Nephron (organoid): ENCODE results near the gene RGS9BP.

ENCODE experiments used
- H3K27ac Mint-ChIP-seq, 3 experiments: 2 replicates each; pipeline ENCODE4 v1.8.0; 2020; ENCODE audit warnings: mixed read lengths in 3 of 3, mild to moderate bottlenecking in 2 of 3, moderate library complexity in 1 of 3
- H3K27me3 Mint-ChIP-seq: 2 replicates; pipeline ENCODE4 v1.8.0; 2021; ENCODE audit warnings: low read depth, mild to moderate bottlenecking, moderate library complexity, mixed read lengths
- H3K36me3 Mint-ChIP-seq: 2 replicates; pipeline ENCODE4 v1.8.0; 2020; ENCODE audit warnings: low read depth, mixed read lengths
- H3K4me1 Mint-ChIP-seq: 2 replicates; pipeline ENCODE4 v1.8.0; 2020; ENCODE audit warnings: mixed read lengths
- H3K4me3 Mint-ChIP-seq, 3 experiments: 2 replicates each; pipeline ENCODE4 v1.8.0; 2020; ENCODE audit warnings: mild to moderate bottlenecking in 3 of 3, mixed read lengths in 3 of 3, moderate library complexity in 2 of 3
- H3K9me3 Mint-ChIP-seq: 2 replicates; pipeline ENCODE4 v1.8.0; 2020; ENCODE audit warnings: mixed read lengths
- CTCF ChIP-seq, 3 experiments: fragments of 200-600 bp; sonication (generic); IDR thresholded peaks; one replicate each; pipeline ENCODE4 v1.5.0; 2021; ENCODE audit warnings: antibody characterized with exemption in 3 of 3; ENCODE audit not compliant: unreplicated experiment in 3 of 3

RGS9BP gene, protein sequence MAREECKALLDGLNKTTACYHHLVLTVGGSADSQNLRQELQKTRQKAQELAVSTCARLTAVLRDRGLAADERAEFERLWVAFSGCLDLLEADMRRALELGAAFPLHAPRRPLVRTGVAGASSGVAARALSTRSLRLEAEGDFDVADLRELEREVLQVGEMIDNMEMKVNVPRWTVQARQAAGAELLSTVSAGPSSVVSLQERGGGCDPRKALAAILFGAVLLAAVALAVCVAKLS

GRCh38 chr19:32675720-32676185, at the start of gene RGS9BP:
Gene RGS9BP (plus strand): TSS chr19:32675848. CDS start chr19:32676264, 416 bp downstream.
- H3K36me3 Mint-ChIP-seq: no peaks in the 10 kb centered on the region
- peaks cover 29% of the 10 kb centered on the region for H3K4me1 Mint-ChIP-seq
- H3K27ac Mint-ChIP-seq: peak within 1 kb of the TSS in 1 of 3 experiments; percentile 72
- H3K9me3 Mint-ChIP-seq: no peaks in the 10 kb centered on the region
- peaks cover 37% of the 10 kb centered on the region for H3K27me3 Mint-ChIP-seq
- H3K4me3 Mint-ChIP-seq: peak within 1 kb of the TSS; percentile 92 to 97 (median 93)
- TF ChIP-seq CTCF (IDR thresholded peaks at IDR 0.05; ENCODE audit: unreplicated experiment in 3 of 3): no peak

GRCh38 chr19:32626969-32627368, 48.7 kb upstream of the RGS9BP start:
- Mint-ChIP-seq H3K36me3 (peaks cover 36% of the 10 kb centered on the region), H3K27ac (no peak overlapping the region), H3K4me1 (no peaks in the 10 kb centered on the region), H3K9me3 (no peaks in the 10 kb centered on the region), H3K27me3 (peaks cover 5% of the 10 kb centered on the region), H3K4me3 (no peak overlapping the region)
- TF ChIP-seq CTCF (IDR thresholded peaks at IDR 0.05; ENCODE audit: unreplicated experiment in 3 of 3): no peak

DNA sequence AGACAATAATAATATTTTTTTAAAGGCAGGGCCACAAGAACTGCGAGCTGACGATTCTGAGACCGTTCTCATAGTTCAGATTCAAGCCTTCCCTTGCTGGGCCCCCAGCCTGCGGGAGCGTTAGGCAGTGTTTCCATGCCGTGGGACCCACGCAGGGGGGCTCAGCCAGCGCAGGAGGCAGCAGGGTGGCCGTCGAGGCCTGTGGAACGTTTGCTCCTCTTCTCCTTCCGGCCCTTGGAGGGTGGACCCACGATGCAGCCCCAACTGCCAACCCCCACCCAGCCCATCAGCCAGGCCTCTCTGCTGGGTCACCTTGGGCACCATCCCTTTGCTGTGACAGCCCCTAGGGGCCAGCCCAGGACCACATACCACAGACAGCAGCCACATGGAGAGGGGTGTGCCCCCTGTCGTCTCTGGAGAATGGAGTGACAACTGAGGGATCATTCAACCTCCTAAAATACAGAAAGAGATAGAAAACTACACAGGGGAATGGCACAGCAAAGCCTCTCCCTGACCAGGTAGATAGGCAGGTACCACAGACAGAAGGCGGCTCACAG, 47.9 kb upstream of the RGS9BP start:
- TF ChIP-seq CTCF (IDR thresholded peaks at IDR 0.05; ENCODE audit: unreplicated experiment in 3 of 3): no peak
- no peaks in the 10 kb centered on the region for H3K27me3 Mint-ChIP-seq
- H3K36me3 Mint-ChIP-seq: peaks cover 32% of the 10 kb centered on the region
- no peak overlapping the region for H3K4me3 Mint-ChIP-seq
- H3K4me1 Mint-ChIP-seq: peaks cover 2% of the 10 kb centered on the region
- H3K9me3 Mint-ChIP-seq: no peaks in the 10 kb centered on the region
- H3K27ac Mint-ChIP-seq: no peak overlapping the region

DNA sequence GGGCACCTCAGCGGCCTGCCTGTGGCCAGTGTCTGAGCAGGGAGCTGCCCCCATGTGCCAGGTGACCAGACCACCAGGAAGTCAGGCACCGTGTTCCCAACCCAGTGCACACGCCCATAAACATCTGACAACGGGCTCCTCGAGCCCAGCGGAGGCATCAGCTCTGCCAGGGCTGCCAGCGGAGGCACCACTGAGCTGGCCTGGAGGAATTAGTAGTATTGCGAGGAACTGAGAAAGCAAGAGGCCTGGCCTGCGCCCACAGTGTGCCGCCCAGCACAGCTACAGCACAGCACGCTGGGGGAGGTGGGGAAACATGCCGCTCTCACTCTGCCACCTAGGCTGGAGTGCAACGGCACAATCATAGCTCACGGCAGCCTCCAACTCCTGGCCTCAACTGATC, 45.3 kb upstream of the RGS9BP start:
- no peak overlapping the region for H3K27ac Mint-ChIP-seq
- H3K4me3 Mint-ChIP-seq: no peak overlapping the region
- TF ChIP-seq CTCF (IDR thresholded peaks at IDR 0.05; ENCODE audit: unreplicated experiment in 3 of 3): no peak
- peaks cover 30% of the 10 kb centered on the region for H3K36me3 Mint-ChIP-seq
- H3K9me3 Mint-ChIP-seq: no peaks in the 10 kb centered on the region
- H3K27me3 Mint-ChIP-seq: no peaks in the 10 kb centered on the region
- H3K4me1 Mint-ChIP-seq: peaks cover 5% of the 10 kb centered on the region

- no peak overlapping the region for H3K4me3 Mint-ChIP-seq
- no peaks in the 10 kb centered on the region for H3K27me3 Mint-ChIP-seq
- no peak for TF ChIP-seq CTCF (IDR thresholded peaks at IDR 0.05; ENCODE audit: unreplicated experiment in 3 of 3)
- peaks cover 34% of the 10 kb centered on the region for H3K36me3 Mint-ChIP-seq
- H3K9me3 Mint-ChIP-seq: no peaks in the 10 kb centered on the region
- no peak overlapping the region for H3K27ac Mint-ChIP-seq
- H3K4me1 Mint-ChIP-seq: peaks cover 5% of the 10 kb centered on the region
Observed at GRCh38 chr19:32631381-32631780, 44.3 kb upstream of the RGS9BP start.

DNA sequence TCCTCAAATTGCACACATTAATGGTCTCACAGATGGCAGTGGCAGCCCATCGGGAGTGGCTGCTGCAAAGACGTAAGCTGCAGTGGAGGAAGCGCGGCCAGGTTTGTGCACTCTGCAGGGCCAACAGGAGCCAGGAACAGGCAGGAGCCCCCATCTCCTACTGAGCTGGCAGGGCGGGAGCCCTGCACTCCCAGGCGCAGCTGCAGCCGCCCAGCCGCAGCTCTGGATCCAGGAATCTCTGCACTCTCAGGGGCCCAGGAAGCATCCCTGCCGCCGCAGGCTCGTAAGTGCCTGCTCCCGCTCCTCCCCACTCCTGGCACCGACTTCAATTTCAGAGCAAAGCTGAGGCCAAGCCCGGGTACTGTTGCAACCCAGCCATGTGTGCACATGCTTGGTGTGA, 38.2 kb upstream of the RGS9BP start:
- Mint-ChIP-seq H3K4me1 (peaks cover 5% of the 10 kb centered on the region), H3K27ac (no peak overlapping the region), H3K9me3 (no peaks in the 10 kb centered on the region), H3K36me3 (peaks cover 59% of the 10 kb centered on the region), H3K4me3 (no peak overlapping the region), H3K27me3 (no peaks in the 10 kb centered on the region)
- TF ChIP-seq CTCF (IDR thresholded peaks at IDR 0.05; ENCODE audit: unreplicated experiment in 3 of 3): no peak
